Hepatocyte (in vitro differentiated cells): ENCODE data around the gene HMCN1. TPM values are rescaled to one million over a fixed set of nuclear protein-coding genes. Genes with fewer than 3 reads are reported as not detected.

Experiments used
- DNase-seq: peaks from one replicate; pipeline ENCODE4 v3.0.0-alpha.2; 2016; ENCODE audit warnings: low spot score
- H2AFZ ChIP-seq: fragments of 200-600 bp; sonication (generic); 2 replicates; pipeline ENCODE4 v1.6.0; 2016; ENCODE audit warnings: antibody characterized with exemption, mild to moderate bottlenecking
- H3K27ac ChIP-seq: fragments of 200-600 bp; sonication (generic); 2 replicates; pipeline ENCODE4 v1.5.1; 2016; ENCODE audit warnings: mild to moderate bottlenecking
- H3K27me3 ChIP-seq: fragments of 200-600 bp; sonication (generic); 2 replicates; pipeline ENCODE4 v1.6.1; 2016
- H3K36me3 ChIP-seq: fragments of 200-600 bp; sonication (generic); replicated peaks from 2 replicates; pipeline ENCODE4 v1.5.1; 2016; ENCODE audit warnings: low read depth; ENCODE audit not compliant: insufficient read depth
- H3K4me1 ChIP-seq: fragments of 200-600 bp; sonication (generic); 2 replicates; pipeline ENCODE4 v1.5.1; 2016; ENCODE audit warnings: mild to moderate bottlenecking, moderate library complexity; ENCODE audit not compliant: insufficient read depth
- H3K4me2 ChIP-seq: fragments of 200-600 bp; sonication (generic); 2 replicates; pipeline ENCODE4 v1.6.0; 2016
- H3K4me3 ChIP-seq: fragments of 200-600 bp; sonication (generic); 2 replicates; pipeline ENCODE4 v1.5.1; 2016; ENCODE audit warnings: mild to moderate bottlenecking
- H3K79me2 ChIP-seq: fragments of 200-600 bp; sonication (generic); 2 replicates; pipeline ENCODE4 v1.6.0; 2017; ENCODE audit warnings: mild to moderate bottlenecking
- H3K9me2 ChIP-seq: fragments of 200-600 bp; sonication (generic); replicated peaks from 2 replicates; pipeline ENCODE4 v1.6.0; 2017; ENCODE audit warnings: mild to moderate bottlenecking; ENCODE audit not compliant: insufficient read depth
- H3K9me3 ChIP-seq: fragments of 200-600 bp; sonication (generic); 2 replicates; pipeline ENCODE4 v1.5.1; 2016; ENCODE audit warnings: low read depth, mild to moderate bottlenecking
- H4K20me1 ChIP-seq: fragments of 200-600 bp; sonication (generic); 2 replicates; pipeline ENCODE4 v1.6.0; 2016; ENCODE audit warnings: mild to moderate bottlenecking; ENCODE audit not compliant: insufficient read depth, poor library complexity, severe bottlenecking
- CTCF ChIP-seq: fragments of 200-600 bp; sonication (generic); IDR thresholded peaks from 2 replicates; pipeline ENCODE4 v1.5.1; 2016; ENCODE audit warnings: antibody characterized with exemption, mild to moderate bottlenecking; ENCODE audit not compliant: poor library complexity
- EZH2 ChIP-seq: fragments of 200-600 bp; sonication (generic); IDR thresholded peaks from 2 replicates; pipeline ENCODE4 v1.6.1; 2016; ENCODE audit warnings: antibody characterized with exemption, mild to moderate bottlenecking, borderline replicate concordance
- EZH2phosphoT487 ChIP-seq: fragments of 200-600 bp; sonication (generic); IDR thresholded peaks from one replicate; pipeline ENCODE4 v1.6.1; 2018; ENCODE audit warnings: antibody characterized with exemption, mild to moderate bottlenecking, low read depth, moderate library complexity; ENCODE audit not compliant: unreplicated experiment, severe bottlenecking
- WGBS: methylation state at CpG from one replicate; pipeline ENCODE4 v1.1.6; 2016; ENCODE audit warnings: low lambda C conversion rate; ENCODE audit errors: missing lambda C conversion rate; 5-methylcytosine and 5-hydroxymethylcytosine counted together
- polyA plus RNA-seq: library from polyadenylated mRNA; unstranded; fragments of >200 nt; fragmentation: Nextera tagmentation; extraction: Ambion mirVana; gene quantifications from 2 replicates; pipeline ENCODE4 v1.2.1, GENCODE V29; 2016
- total RNA-seq: library from RNA; depleted of rRNA; stranded (reverse); fragments of >200 nt; gene quantifications from 2 replicates; pipeline ENCODE4 v1.2.3, GENCODE V29; 2014

Gene HMCN1
- total and polyA plus RNA-seq, 2 experiments from 2014 or later = 2.3 to 13.4 TPM

GRCh38 chr1:185862235-185862634 lies 128.0 kb downstream of the HMCN1 start:
- Histone ChIP-seq H3K36me3 (no peaks in the 10 kb centered on the region), H3K4me1 (no peaks in the 10 kb centered on the region), H4K20me1 (no peaks in the 10 kb centered on the region), H2AFZ (no peak overlapping the region), H3K27ac (no peak overlapping the region), H3K4me3 (no peak overlapping the region), H3K9me3 (no peaks in the 10 kb centered on the region), H3K9me2 (no peaks in the 10 kb centered on the region), H3K79me2 (no peaks in the 10 kb centered on the region), H3K4me2 (no peak overlapping the region), H3K27me3 (no peaks in the 10 kb centered on the region)
- DNase-seq = peak; percentile 15
- 46% methylated on average over 3 of the region's 3 CpGs for WGBS
- TF ChIP-seq EZH2 (no peak), CTCF (no peak), EZH2phosphoT487 (no peak)

- H4K20me1 ChIP-seq = no peaks in the 10 kb centered on the region
- no peak overlapping the region for H2AFZ ChIP-seq
- no peak overlapping the region for H3K4me3 ChIP-seq
- no peak for DNase-seq
- no peaks in the 10 kb centered on the region for H3K27me3 ChIP-seq
- 84% methylated on average over 5 of the region's 5 CpGs for whole genome bisulfite sequencing
- TF ChIP-seq EZH2phosphoT487 = no peak
- no peak for TF ChIP-seq EZH2
- TF ChIP-seq CTCF = no peak
- no peaks in the 10 kb centered on the region for H3K36me3 ChIP-seq
- H3K9me2 ChIP-seq = no peaks in the 10 kb centered on the region
- no peak overlapping the region for H3K4me2 ChIP-seq
- no peak overlapping the region for H3K27ac ChIP-seq
- H3K79me2 ChIP-seq = no peaks in the 10 kb centered on the region
- H3K4me1 ChIP-seq = no peaks in the 10 kb centered on the region
- no peaks in the 10 kb centered on the region for H3K9me3 ChIP-seq
Observed at GRCh38 chr1:185864331-185864730, 130.1 kb downstream of the HMCN1 start.

GRCh38 chr1:185864889-185865517 lies 130.8 kb downstream of the HMCN1 start:
- no peak for TF ChIP-seq CTCF
- no peak for TF ChIP-seq EZH2phosphoT487
- TF ChIP-seq EZH2 = no peak
- no peaks in the 10 kb centered on the region for H3K9me2 ChIP-seq
- H3K4me2 ChIP-seq = no peak overlapping the region
- no peaks in the 10 kb centered on the region for H3K36me3 ChIP-seq
- H3K9me3 ChIP-seq = no peaks in the 10 kb centered on the region
- H3K4me3 ChIP-seq = no peak overlapping the region
- H3K27ac ChIP-seq = no peak overlapping the region
- no peaks in the 10 kb centered on the region for H4K20me1 ChIP-seq
- no peak for DNase-seq
- 75% methylated on average over 2 of the region's 2 CpGs for WGBS
- H2AFZ ChIP-seq = no peak overlapping the region
- no peaks in the 10 kb centered on the region for H3K79me2 ChIP-seq
- no peaks in the 10 kb centered on the region for H3K4me1 ChIP-seq
- no peaks in the 10 kb centered on the region for H3K27me3 ChIP-seq

- DNase-seq = no peak
- Histone ChIP-seq H2AFZ (no peak overlapping the region), H3K9me2 (no peaks in the 10 kb centered on the region), H3K4me3 (no peak overlapping the region), H3K4me1 (no peaks in the 10 kb centered on the region), H3K36me3 (no peaks in the 10 kb centered on the region), H3K27ac (no peak overlapping the region), H3K9me3 (no peaks in the 10 kb centered on the region), H3K4me2 (no peak overlapping the region), H3K27me3 (no peaks in the 10 kb centered on the region), H3K79me2 (no peaks in the 10 kb centered on the region), H4K20me1 (no peaks in the 10 kb centered on the region)
- TF ChIP-seq EZH2 (no peak), CTCF (no peak), EZH2phosphoT487 (no peak)
- WGBS = 90% methylated on average over 2 of the region's 2 CpGs
Observed at GRCh38 chr1:185869590-185869989, 135.4 kb downstream of the HMCN1 start.
